Neutrophil (primary cell): ENCODE measurements around the gene EPHB3.
"Not testable (repeated sequence)": the region's sequence is repeated elsewhere in the genome, so short reads cannot be mapped to it uniquely, and the experiment has no call there.

ENCODE experiments used
- H3K27ac ChIP-seq: fragments of 200-600 bp; sonication (generic); 2 replicates; pipeline ENCODE4 v1.5.1; 2016; ENCODE audit warnings: mild to moderate bottlenecking, moderate library complexity
- H3K27me3 ChIP-seq: fragments of 200-600 bp; sonication (generic); 2 replicates; pipeline ENCODE4 v1.6.0; 2016; ENCODE audit warnings: mild to moderate bottlenecking
- H3K36me3 ChIP-seq: fragments of 200-600 bp; sonication (generic); 2 replicates; pipeline ENCODE4 v1.5.1; 2017
- H3K4me1 ChIP-seq, 2 experiments: fragments of 200-600 bp in 1 of 2; sonication (generic) in 1 of 2; 1 replicate in 1 of 2; 2 replicates in 1 of 2; pipeline versions ENCODE4 v1.5.1 to v1.6.1; 2013 to 2016; ENCODE audit warnings: low read depth in 1 of 2, low read length in 1 of 2, mild to moderate bottlenecking in 1 of 2, moderate library complexity in 1 of 2; ENCODE audit not compliant: control insufficient read depth in 1 of 2, insufficient read depth in 1 of 2
- H3K4me3 ChIP-seq, 2 experiments: fragments of 200-600 bp in 1 of 2; sonication (generic) in 1 of 2; 1 replicate in 1 of 2; 2 replicates in 1 of 2; pipeline ENCODE4 v1.5.1; 2013 to 2016; ENCODE audit warnings: low read depth in 1 of 2, low read length in 1 of 2, mild to moderate bottlenecking in 1 of 2, moderate library complexity in 1 of 2
- H3K9me3 ChIP-seq: fragments of 200-600 bp; sonication (generic); 2 replicates; pipeline ENCODE4 v1.5.1; 2016
- CTCF ChIP-seq: fragments of 200-600 bp; sonication (generic); IDR thresholded peaks from 2 replicates; pipeline ENCODE4 v1.5.1; 2016; ENCODE audit warnings: antibody characterized with exemption

EPHB3 gene

GRCh38 chr3:184619787-184620430 is 58.3 kb downstream of the EPHB3 start:
- no peaks in the 10 kb centered on the region for H3K27me3 ChIP-seq
- no peak overlapping the region for H3K4me3 ChIP-seq
- H3K4me1 ChIP-seq: peaks cover 10 to 14% of the 10 kb centered on the region in 2 experiments
- no peaks in the 10 kb centered on the region for H3K9me3 ChIP-seq
- no peak overlapping the region for H3K27ac ChIP-seq
- H3K36me3 ChIP-seq: no peaks in the 10 kb centered on the region
- TF ChIP-seq CTCF: no peak

DNA sequence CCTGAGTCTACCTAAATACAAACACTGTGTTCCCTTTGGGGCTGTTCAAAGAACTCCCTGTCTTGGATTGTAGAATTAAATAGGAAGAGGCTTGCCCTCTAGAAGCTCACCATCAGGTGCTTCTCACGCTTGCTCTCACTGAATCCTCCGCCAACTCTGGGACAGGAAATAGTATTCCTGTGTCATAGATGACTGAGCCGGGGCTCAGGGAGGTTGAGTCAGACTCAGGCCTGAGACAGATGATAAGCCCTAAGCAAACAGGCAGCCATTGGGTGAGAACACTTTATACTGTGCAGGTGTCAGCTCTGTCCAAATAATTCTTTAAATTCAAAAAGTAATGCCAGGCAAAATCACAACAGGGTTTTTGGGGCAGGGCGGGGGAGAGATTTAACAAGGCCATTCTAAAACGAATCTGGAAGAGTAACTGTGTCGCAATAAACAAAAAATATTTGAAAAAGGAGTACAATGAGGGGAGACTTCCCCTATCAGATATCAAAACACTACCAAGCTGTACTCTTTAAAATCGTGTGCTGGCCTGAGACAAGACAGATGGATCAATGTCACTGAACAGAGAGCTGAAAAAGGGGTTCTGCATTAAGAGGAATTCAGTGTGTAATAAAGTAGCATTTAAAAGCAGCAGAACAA is 59.0 kb downstream of the EPHB3 start:
- no peak for TF ChIP-seq CTCF

GRCh38 chr3:184622156-184622555 is 60.6 kb downstream of the EPHB3 start:
- not testable (repeated sequence) for H3K4me3 ChIP-seq, H3K27ac ChIP-seq, H3K9me3 ChIP-seq, H3K27me3 ChIP-seq, H3K36me3 ChIP-seq
- peaks cover 10 to 14% of the 10 kb centered on the region in 2 experiments for H3K4me1 ChIP-seq

More for the DNA sequence above, 59.0 kb downstream of the EPHB3 start:
- Histone ChIP-seq H3K4me3 (no peak overlapping the region), H3K4me1 (peaks cover 10 to 14% of the 10 kb centered on the region in 2 experiments), H3K27me3 (no peaks in the 10 kb centered on the region), H3K27ac (no peak overlapping the region), H3K9me3 (no peaks in the 10 kb centered on the region), H3K36me3 (no peaks in the 10 kb centered on the region)

DNA sequence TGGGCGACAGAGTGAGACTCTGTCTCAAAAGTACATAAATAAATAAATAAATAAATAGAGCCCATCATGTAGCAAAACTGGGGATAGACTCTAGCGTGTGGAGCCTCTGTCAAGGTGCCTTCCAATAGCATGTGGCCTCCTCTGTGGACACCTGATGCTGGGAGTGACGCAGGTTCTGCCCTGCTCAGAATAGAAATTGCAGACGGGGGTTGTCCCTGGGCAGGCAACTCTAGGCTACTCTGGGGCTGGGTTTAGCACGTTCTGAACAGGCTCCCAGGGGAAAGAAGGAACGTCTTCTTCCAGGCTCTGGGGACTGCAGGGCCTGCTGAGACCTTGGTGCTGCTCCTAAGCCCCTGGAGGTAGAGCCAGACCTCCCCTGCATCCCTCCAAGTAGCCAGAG is 65.3 kb downstream of the EPHB3 start:
- TF ChIP-seq CTCF: no peak
- Histone ChIP-seq H3K36me3 (no peaks in the 10 kb centered on the region), H3K4me1 (no peaks in the 10 kb centered on the region), H3K4me3 (no peak overlapping the region), H3K9me3 (no peaks in the 10 kb centered on the region), H3K27ac (no peak overlapping the region), H3K27me3 (no peaks in the 10 kb centered on the region)

DNA sequence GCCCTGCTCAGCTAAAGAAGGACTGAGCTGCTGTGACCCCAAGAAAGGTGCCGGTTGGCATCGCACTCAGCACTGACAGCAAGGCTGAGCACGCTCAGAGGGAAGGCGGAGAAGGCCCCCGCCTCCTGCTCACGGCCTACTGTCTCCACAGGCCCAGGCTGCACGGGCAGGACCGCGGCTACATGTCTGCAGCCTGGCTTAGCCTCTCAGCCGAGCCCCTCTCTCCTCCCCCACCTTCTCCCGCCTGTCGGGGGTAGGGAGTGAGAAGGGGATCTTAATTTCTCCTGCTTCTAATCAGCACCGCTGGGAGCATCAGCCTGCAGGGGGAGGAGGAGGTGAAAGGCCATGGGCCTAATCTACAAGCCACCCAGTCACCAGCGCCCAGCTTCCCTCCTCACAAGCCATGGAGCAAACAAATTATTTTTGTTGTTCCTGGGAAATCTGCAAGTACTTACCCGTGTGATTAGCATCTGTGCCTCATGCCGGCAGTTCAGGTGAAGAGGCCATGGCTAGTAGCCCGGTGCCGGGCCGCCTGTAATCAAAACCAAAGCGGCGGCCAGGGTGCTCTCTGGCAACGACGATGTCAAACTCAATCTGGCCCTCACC is 68.1 kb downstream of the EPHB3 start:
- Histone ChIP-seq H3K9me3 (no peaks in the 10 kb centered on the region), H3K27me3 (no peaks in the 10 kb centered on the region), H3K4me1 (no peaks in the 10 kb centered on the region), H3K27ac (no peak overlapping the region), H3K4me3 (no peak overlapping the region), H3K36me3 (no peaks in the 10 kb centered on the region)
- no peak for TF ChIP-seq CTCF

DNA sequence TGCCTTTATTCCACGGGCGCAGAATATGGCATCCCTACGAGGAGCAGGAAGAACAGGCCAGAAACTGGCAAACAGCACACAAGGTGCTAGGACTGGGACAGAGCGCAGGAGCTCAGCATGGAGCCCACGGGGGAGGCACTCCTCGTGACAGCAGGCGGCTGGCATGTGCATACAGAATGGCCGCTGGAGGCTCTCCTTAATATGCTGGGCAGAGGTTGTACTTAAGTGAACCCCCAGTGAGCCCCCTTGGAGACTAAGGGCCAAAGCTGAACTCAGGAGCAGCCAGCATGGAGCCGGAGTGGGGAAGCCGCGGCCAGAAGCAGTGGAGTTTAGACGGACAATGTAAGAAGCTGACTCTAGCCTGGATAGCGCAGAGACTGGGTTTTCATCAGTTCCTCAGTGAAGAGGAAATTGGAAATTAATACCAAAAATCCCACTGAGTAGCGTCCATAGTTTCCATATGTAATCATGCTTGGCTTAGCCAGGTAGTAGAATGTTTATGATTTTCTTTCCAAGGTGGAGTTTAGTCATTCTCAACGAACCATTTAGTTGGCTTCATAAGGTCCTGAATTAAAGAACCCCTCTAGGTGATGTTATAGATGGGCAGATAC is 69.4 kb downstream of the EPHB3 start:
- TF ChIP-seq CTCF: no peak
- Histone ChIP-seq H3K27ac (no peak overlapping the region), H3K9me3 (no peaks in the 10 kb centered on the region), H3K4me1 (peaks cover 10 to 12% of the 10 kb centered on the region in 2 experiments), H3K36me3 (no peaks in the 10 kb centered on the region), H3K27me3 (no peaks in the 10 kb centered on the region), H3K4me3 (no peak overlapping the region)
